ENCODE results near the gene NGRN.
"Not testable (repeated sequence)": the region's sequence is repeated elsewhere in the genome, so short reads cannot be mapped to it uniquely, and the experiment has no call there.

The NGRN gene

DNA sequence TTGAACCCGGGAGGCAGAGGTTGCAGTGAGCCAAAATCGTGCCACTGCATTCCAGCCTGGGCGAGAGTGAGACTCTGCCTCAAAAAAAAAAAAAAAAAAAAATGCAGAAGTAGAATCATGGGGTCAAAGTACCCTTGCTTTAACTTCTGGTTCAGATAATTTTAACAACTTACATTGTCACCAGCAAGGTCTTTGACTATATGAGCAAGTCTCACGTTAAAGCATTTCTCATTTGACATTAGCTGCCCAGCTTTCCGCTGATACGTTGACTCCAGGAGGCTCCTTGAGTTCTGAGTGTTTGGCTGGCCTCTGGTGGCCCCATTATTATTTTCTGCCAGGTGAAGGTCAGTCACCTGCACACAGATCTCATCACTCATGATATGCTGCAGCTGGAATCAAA lies 16.2 kb downstream of the NGRN start:
- not testable (repeated sequence) for DNase-seq (ENCODE audit: low read depth)

GRCh38 chr15:90286678-90287077 lies 21.2 kb downstream of the NGRN start:
- DNase-seq (ENCODE audit: low read depth) = no peak

GRCh38 chr15:90287101-90287500 lies 21.6 kb downstream of the NGRN start:
- DNase-seq (ENCODE audit: low read depth) = no peak

GRCh38 chr15:90287946-90288345 lies 22.5 kb downstream of the NGRN start:
- no peak for DNase-seq (ENCODE audit: low read depth)

- no peak for DNase-seq (ENCODE audit: low read depth)
Measured at GRCh38 chr15:90291679-90292356, 26.3 kb downstream of the NGRN start.

DNA sequence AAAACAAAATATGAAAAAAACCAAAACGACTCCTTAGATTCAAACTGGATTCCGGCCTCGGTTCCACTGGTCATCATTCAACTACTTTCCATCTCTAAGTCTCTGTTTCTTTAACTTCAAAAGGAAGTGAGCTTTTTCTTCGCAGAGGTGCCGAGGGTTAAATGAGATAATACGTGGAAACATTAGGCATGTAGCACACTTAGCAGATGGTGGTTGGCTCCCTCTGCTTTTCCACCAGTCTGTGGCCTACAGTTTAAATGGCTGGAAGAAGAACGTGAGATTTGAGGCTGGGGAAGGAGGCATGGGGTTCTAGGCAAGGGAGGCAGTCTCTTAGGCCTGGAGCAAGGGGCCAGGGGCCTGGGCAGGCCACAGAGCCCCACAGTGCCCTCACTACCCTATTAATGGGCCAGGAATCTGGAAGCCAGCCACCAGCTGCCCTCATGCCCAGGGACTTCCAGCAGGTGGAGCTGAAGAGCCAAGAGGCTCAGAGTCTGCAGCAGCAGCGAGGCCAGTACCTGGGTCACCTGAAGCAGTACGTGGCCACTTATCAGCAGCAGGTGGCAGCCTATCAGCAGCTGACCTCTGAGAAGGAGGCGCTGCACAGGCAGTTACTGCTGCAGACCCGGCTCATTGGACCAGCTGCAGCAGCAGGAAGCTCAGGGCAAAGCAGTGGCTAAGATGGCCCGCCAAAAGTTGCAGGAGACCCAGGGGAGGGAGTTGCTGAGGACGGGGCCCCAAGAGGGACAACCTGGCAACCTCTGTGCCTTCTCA lies 27.8 kb downstream of the NGRN start:
- DNase-seq (ENCODE audit: low read depth) = peak; percentile 55

DNA sequence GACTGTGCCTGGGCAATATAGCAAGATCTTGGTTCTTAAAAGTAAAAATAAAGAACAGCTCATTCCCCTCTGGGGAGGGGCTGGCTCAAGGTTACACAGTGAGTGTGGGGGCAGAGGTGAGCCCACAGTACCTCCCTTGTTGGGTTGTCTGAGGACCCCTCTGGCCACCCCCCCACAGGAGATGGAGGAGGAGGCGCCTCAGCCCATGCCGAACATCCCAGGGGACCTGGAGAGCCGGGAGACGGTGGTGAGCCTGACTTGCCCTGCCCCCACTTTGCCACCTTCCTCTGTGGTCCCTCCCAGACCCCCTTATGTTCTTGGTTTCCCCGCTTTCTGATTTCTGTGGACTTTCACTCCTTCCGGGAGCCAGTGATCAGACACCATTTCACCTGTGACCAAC lies 28.7 kb downstream of the NGRN start:
- DNase-seq (ENCODE audit: low read depth) = no peak

- DNase-seq (ENCODE audit: low read depth) = no peak
Measured at GRCh38 chr15:90294601-90295269, 29.3 kb downstream of the NGRN start.

DNA sequence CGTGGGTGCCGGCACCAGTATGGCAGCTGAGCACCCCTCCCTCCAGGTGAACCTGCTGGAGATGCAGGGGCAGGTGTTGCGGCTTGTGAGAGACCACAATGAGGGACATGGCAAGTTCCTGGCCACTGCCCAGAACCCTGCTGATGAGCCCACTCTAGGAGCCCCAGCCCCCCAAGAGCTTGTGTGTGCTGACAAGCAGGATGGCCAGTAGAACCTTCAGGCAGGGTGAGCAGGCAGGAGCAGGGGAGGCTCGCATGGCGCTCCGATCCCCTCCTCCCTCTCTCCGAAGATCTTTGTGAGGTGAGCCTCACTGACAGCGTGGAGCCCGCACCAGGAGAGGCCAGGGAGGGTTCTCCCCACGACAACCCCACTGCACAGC lies 29.8 kb downstream of the NGRN start:
- DNase-seq (ENCODE audit: low read depth) = no peak

DNA sequence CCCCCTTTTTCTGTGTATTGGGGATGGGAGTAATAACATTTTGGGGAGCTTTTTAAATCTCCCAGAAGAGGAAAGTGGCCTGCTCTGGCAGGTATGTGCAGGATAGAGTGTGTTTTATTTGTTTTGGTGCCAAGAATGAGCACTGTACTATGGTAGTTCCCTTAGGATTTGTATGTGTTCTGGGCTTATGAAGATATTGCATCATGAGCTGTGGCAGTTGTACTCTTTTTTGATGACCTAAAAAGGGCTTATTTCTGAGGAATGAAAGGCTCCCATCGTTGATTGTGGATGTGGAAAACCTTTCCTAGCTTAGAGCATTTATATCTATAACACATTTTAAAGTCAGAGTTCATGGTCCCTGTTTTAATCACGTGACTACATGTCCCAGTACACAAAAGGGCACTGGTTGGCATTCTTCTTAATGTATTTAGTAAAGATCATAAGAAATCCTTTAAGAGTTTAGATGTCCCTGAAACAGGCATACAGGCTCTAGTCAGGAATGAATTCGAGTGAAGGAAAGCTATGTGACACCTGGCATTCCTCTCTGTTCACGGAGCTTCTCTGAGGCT lies 30.9 kb downstream of the NGRN start:
- DNase-seq (ENCODE audit: low read depth) = not testable (repeated sequence)

DNA sequence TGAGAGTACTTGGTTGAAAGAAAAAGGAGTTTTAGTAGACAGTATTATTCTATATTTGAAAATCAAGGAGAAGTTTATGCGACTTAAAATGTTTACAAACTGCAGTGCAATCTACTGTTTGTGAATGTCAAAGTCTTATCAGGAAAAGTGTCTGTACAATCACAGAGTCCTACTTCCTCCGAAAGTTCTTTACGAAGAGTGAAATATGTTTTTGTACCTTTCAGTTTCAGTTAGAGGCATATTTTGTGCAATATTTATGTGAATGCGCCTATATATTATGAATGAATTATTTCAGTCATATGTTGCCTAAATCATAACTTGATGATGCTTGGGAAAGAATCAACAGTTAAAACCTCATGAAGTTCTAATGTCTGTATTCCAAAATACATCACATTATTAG lies 31.5 kb downstream of the NGRN start:
- no peak for DNase-seq (ENCODE audit: low read depth)

- no peak for DNase-seq (ENCODE audit: low read depth)
Measured at GRCh38 chr15:90300541-90300940, 35.1 kb downstream of the NGRN start.

DNA sequence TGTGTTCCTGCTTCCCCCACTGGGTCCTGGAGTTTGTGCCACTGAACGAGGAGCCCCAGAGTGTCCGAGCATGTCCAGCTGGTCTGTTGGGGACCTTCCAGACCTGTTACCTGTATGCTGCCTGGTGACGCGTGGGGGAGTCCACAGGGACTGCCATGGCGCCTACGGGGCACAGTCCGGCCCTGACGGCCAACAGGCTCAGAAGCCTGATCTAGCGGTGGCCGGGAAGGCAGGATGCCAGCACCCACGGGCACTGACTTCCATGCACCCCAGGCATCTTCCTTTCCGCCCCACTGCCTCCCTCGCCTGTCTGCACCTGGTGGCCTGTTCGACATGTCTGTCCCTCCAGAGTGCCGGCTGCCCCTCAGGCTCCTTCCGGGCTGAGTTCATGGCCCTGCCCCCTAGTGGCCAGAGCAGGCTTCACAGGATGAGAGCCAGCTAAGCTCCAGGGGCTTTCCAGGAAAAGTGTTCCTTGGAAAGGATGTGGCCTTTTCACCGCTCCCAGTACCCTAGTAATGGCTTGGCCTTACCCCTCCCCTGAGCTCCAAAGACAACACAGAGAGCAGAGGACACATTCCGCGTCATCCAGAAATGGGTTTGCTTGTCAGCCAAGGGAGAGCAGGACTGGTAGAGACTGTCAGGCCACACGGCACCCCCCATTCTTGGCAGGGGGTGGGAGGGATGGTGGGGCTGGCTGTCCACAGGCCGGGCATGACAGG lies 35.7 kb downstream of the NGRN start:
- DNase-seq (ENCODE audit: low read depth) = peak; percentile 50

DNA sequence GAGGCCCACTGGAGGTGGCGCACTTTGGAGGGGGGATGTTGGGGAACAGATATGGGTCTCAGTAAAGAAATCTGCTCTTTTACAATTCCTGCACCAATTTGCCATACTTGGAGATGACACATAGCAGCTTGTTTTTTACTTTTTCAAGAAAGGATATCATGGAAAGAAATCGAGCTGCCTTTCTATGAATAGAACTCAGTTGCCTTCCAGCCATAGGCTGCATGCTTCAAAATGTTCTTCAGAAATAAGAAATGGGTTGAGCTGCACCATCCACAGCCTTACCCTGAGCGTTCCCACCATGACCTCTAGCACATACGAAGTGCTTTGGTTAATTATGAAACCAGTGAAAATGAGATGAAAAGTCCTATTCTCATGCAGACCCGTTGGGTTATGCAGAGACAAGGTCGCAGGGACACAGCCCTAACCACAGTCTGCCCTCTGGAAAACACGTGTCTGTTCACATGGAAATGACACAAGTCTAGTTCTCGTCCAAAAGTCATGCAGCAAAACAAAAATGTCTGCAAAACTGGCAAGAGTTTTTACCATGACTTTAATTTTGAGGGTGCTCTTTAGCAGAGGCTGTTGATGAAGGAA lies 36.3 kb downstream of the NGRN start:
- no peak for DNase-seq (ENCODE audit: low read depth)

- not testable (repeated sequence) for DNase-seq (ENCODE audit: low read depth)
Measured at GRCh38 chr15:90305355-90305754, 39.9 kb downstream of the NGRN start.

DNA sequence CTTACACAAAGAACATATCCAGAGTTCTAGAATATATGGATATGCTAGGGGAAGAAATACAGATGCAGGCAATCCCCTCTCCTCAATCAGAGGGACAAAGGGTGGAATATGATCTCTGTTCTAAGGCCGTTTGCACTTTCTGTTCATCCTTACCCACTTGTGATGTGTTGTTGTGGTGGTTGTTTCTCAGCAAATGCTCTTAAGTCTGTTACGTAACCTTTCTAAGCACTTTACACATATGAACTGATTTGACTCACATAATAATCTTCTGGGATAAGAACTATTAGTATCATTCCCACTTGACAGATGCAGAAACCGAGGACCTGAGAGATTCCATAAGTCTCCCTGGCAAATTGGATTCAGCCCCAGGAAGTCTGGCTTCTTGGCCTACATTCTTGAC lies 40.5 kb downstream of the NGRN start:
- no peak for DNase-seq (ENCODE audit: low read depth)

GRCh38 chr15:90306560-90306959 lies 41.1 kb downstream of the NGRN start:
- DNase-seq (ENCODE audit: low read depth) = peak; percentile 19

DNA sequence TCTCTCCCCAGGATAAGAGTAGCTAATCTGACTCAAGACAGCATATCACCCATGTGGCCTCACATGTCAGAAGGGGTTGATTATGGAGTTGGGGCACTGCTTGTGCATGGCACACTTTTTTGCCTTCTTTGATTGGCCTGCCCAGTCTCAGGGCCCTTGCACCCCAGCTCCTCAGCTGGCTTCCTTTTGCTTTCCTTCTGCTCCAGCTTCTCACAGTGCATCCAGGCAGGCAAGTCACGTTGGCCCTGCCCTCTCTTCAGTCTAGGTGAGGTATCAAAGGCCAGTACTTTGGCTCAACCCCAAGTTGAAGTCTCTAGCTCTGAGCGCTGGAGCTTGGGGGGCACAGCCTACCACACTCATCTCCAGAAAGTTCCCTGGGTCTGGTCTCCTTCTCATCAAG lies 42.2 kb downstream of the NGRN start:
- DNase-seq (ENCODE audit: low read depth) = no peak

DNA sequence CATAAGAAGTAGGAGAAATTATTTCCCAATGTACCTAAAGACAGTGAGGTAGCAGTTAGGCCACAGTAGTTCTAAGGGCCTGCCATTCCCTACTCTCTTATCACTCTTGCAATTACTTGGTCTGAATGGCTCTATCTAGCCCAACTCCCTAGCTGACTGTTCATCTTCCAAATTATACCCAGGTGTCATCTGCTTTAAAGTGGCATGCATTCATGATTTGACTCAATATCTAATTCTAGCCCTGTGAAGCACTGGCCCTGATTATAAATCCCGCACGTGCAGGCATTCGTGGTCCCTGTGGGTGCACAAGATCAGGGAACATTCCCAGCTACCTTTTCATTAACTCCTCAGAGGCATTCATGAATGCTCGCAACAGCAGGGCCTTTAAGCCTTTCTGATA lies 43.5 kb downstream of the NGRN start:
- DNase-seq (ENCODE audit: low read depth) = no peak

DNA sequence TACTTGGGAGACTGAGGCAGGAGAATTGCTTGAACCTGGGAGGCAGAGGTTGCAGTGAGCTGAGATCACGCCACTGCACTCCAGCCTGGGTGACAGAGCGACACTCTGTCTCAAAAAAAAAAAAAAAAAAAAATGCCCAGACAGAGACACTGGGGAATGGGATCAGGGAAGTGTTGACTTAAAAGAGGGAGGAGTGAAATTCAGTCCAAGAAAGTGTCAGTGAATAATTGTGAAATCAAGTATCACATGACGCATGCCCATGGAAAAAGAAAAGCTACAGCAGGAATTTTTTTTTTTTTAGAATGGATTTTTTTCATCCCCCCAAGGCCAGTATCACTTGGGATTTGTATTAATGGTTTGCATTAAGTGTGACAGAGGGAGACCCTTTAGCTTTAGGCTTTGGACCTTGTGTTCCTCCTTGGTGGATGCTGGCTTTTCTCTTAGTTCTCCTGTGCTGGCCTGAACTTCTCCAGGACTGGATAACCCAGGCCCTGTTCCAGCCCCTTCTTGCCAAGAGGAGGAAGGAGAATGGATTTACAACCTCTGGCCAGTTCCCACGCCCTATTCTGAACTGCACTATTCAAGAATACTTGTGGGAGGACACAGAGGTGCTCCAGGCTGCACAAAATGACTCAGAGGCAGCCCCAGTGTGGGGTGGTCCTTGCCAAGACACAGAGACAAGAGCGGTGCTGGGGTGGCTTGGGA lies 50.0 kb downstream of the NGRN start:
- DNase-seq (ENCODE audit: low read depth) = no peak

DNA sequence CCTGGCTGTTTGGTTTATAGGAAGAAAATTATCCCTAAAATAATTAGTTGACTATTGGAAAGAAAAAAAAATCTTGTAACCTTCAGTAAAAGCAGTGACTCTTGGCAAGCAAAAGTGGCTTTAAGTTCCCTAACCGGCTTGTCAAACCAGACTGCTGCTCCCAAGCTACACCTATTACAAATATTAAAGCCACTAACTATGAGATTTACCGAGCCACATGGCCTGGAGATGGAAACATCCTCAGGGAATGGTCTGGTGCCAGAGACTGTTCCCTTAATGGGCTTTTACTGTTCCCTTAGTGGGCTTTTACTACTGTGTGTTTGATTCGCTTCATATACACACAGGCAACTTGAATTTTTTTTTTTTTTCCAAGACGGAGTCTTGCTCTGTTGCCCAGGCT lies 50.7 kb downstream of the NGRN start:
- no peak for DNase-seq (ENCODE audit: low read depth)
